ENCODE results near the gene PTRHD1. TPM values are rescaled to one million over a fixed set of nuclear protein-coding genes. Genes with fewer than 3 reads are reported as not detected.

Gene PTRHD1
- total and polyA plus RNA-seq, 10 of the 15 experiments (the other 5 are each of a cell fraction or from before 2014, with no cell fraction given) = 15.9 to 64.2 (median 45.0) TPM

- no peak for TF ChIP-seq HSF1 (IDR thresholded peaks at IDR 0.05; ENCODE audit: low read depth, low read length)
- no peak for TF ChIP-seq MXI1 (IDR thresholded peaks at IDR 0.05; ENCODE audit: low read depth, low read length)
These were observed 22.0 kb upstream of the PTRHD1 start (continued) for GRCh38 chr2:24815171-24815570.

DNA sequence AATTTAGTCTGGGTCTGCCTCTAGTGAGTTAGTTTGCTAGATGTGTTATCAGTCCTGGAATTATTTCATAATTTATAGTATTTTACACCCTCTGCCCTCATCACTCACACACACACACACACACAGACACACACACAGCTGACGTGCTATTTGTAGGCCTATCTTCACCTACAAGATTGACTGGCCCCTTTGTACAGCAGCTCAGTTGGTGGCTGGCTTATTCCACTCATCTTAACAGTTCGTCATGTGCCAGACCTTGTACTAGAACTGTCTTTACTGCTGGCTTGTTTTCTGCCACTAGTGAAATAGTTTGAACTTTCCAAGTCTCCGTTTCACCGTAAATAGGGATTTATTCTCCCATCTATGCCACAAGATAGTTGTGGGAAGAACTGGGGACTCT lies 21.3 kb upstream of the PTRHD1 start:
- WGBS (ENCODE audit: insufficient coverage, insufficient replicate concordance, low lambda C conversion rate, missing lambda C conversion rate) = 87% methylated on average over 4 of the region's 4 CpGs
- H2AFZ ChIP-seq (ENCODE audit: control insufficient read depth, low read depth, low read length) = no peak overlapping the region
- ChIA-PET RAD21 (ENCODE audit: unreplicated experiment) (no interaction called here), CTCF (interaction anchor here (1.4 kb wide), 1 partner anchor 13 kb away, joined by 4 read pairs; no protein-coding TSS in a partner anchor), POLR2A (interaction anchor here (0.7 kb wide), 1 partner anchor 438 kb away, joined by 6 read pairs; no protein-coding TSS in a partner anchor), SMC1A (ENCODE audit: uncharacterized antibody, unreplicated experiment) (interaction anchor here (1.2 kb wide), 1 partner anchor 15 kb away, joined by 3 read pairs; no protein-coding TSS in a partner anchor)
- H3K36me3 ChIP-seq (ENCODE audit: control insufficient read depth in 2 of 2, insufficient read depth in 2 of 2, low read length in 1 of 2) = peaks cover 18 to 27% of the 10 kb centered on the region in 2 experiments
- BruUV-seq (replicated peaks) = no TSS peak
- H3K4me2 ChIP-seq (ENCODE audit: control insufficient read depth, insufficient read depth) = no peak overlapping the region
- H4K20me1 ChIP-seq (ENCODE audit: control insufficient read depth, insufficient read depth) = no peaks in the 10 kb centered on the region
- FAIRE-seq (no peak), ATAC-seq (no peak), DNase-seq (ENCODE audit: low read depth, low spot score) (no peak)
- TF ChIP-seq SMARCA5 (IDR thresholded peaks at IDR 0.05) (no peak), NRF1 (conservative IDR thresholded peaks at IDR 0.05; ENCODE audit: low read depth, low read length) (no peak), ATF7 (IDR thresholded peaks at IDR 0.05; ENCODE audit: low read depth) (no peak), TAF1 (IDR thresholded peaks at IDR 0.05; ENCODE audit: borderline replicate concordance, low read depth, low read length) (no peak), BHLHE40 (IDR thresholded peaks at IDR 0.05; ENCODE audit: borderline replicate concordance in 1 of 2, low read depth in 2 of 2, low read length in 1 of 2) (no peak), ZNF274 (IDR thresholded peaks at IDR 0.05; ENCODE audit: insufficient read depth, insufficient read length) (no peak), CREB1 (IDR thresholded peaks at IDR 0.05; ENCODE audit: low read depth) (no peak), IKZF1 (conservative IDR thresholded peaks at IDR 0.05) (no peak), YY1 (IDR thresholded peaks at IDR 0.05; ENCODE audit: low read depth, low read length) (no peak), CREM (IDR thresholded peaks at IDR 0.05; ENCODE audit: low read depth) (no peak), DPF2 (IDR thresholded peaks at IDR 0.05) (no peak)
- TF ChIP-seq, protein P1, sequence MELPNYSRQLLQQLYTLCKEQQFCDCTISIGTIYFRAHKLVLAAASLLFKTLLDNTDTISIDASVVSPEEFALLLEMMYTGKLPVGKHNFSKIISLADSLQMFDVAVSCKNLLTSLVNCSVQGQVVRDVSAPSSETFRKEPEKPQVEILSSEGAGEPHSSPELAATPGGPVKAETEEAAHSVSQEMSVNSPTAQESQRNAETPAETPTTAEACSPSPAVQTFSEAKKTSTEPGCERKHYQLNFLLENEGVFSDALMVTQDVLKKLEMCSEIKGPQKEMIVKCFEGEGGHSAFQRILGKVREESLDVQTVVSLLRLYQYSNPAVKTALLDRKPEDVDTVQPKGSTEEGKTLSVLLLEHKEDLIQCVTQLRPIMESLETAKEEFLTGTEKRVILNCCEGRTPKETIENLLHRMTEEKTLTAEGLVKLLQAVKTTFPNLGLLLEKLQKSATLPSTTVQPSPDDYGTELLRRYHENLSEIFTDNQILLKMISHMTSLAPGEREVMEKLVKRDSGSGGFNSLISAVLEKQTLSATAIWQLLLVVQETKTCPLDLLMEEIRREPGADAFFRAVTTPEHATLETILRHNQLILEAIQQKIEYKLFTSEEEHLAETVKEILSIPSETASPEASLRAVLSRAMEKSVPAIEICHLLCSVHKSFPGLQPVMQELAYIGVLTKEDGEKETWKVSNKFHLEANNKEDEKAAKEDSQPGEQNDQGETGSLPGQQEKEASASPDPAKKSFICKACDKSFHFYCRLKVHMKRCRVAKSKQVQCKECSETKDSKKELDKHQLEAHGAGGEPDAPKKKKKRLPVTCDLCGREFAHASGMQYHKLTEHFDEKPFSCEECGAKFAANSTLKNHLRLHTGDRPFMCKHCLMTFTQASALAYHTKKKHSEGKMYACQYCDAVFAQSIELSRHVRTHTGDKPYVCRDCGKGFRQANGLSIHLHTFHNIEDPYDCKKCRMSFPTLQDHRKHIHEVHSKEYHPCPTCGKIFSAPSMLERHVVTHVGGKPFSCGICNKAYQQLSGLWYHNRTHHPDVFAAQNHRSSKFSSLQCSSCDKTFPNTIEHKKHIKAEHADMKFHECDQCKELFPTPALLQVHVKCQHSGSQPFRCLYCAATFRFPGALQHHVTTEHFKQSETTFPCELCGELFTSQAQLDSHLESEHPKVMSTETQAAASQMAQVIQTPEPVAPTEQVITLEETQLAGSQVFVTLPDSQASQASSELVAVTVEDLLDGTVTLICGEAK (IDR thresholded peaks at IDR 0.05; ENCODE audit: borderline replicate concordance) = no peak
- H3K4me1 ChIP-seq (ENCODE audit: control insufficient read depth, insufficient read depth, low read length) = no peaks in the 10 kb centered on the region
- in situ Hi-C loops (cut with MboI) (no loop called here), intact Hi-C loops (cut with micrococcal nuclease; ENCODE audit: unreplicated experiment) (no loop called here)
- H3K27me3 ChIP-seq (replicated peaks in 1 of 2; ENCODE audit: control insufficient read depth in 2 of 2, insufficient read depth in 2 of 2, low read length in 1 of 2) = no peaks in the 10 kb centered on the region
- H3K9me3 ChIP-seq (replicated peaks; ENCODE audit: control insufficient read depth, insufficient read depth, low read length) = no peaks in the 10 kb centered on the region
- no peak overlapping the region for H3K4me3 ChIP-seq
- no peak overlapping the region for H3K9ac ChIP-seq (ENCODE audit: control insufficient read depth, insufficient read depth, low read length)
- H3K79me2 ChIP-seq (ENCODE audit: control insufficient read depth, insufficient read depth, low read length) = peaks cover 11% of the 10 kb centered on the region
- no peak overlapping the region for H3K27ac ChIP-seq (ENCODE audit: control insufficient read depth, insufficient read depth)
